Measurements from ENCODE around the gene ZNF304.

ZNF304 gene

GRCh38 chr19:57327993-57328392 is 23.1 kb upstream of the ZNF304 start:
- DNase-seq (ENCODE audit: low read depth): no peak
- no peak overlapping the region for H3K4me3 ChIP-seq (ENCODE audit: low read length)
- no peak for TF ChIP-seq CTCF (conservative IDR thresholded peaks at IDR 0.05; ENCODE audit: low read length)

GRCh38 chr19:57334191-57334590 is 16.9 kb upstream of the ZNF304 start:
- no peak for TF ChIP-seq CTCF (conservative IDR thresholded peaks at IDR 0.05; ENCODE audit: low read length)
- H3K4me3 ChIP-seq (ENCODE audit: low read length): no peak overlapping the region
- peak; percentile 12 for DNase-seq (ENCODE audit: low read depth)

GRCh38 chr19:57338877-57339276 is 12.2 kb upstream of the ZNF304 start:
- TF ChIP-seq CTCF (conservative IDR thresholded peaks at IDR 0.05; ENCODE audit: low read length): no peak
- no peak for DNase-seq (ENCODE audit: low read depth)
- H3K4me3 ChIP-seq (ENCODE audit: low read length): no peak overlapping the region

GRCh38 chr19:57342582-57342981 is 8.5 kb upstream of the ZNF304 start:
- no peak overlapping the region for H3K4me3 ChIP-seq (ENCODE audit: low read length)
- TF ChIP-seq CTCF (conservative IDR thresholded peaks at IDR 0.05; ENCODE audit: low read length): no peak
- no peak for DNase-seq (ENCODE audit: low read depth)

- no peak for TF ChIP-seq CTCF (conservative IDR thresholded peaks at IDR 0.05; ENCODE audit: low read length)
- peak; percentile 81 for DNase-seq (ENCODE audit: low read depth)
- H3K4me3 ChIP-seq (ENCODE audit: low read length): no peak overlapping the region
Observed at GRCh38 chr19:57348136-57348535, 2.9 kb upstream of the ZNF304 start.

- DNase-seq (ENCODE audit: low read depth): peak; percentile 8
- no peak for TF ChIP-seq CTCF (conservative IDR thresholded peaks at IDR 0.05; ENCODE audit: low read length)
- H3K4me3 ChIP-seq (ENCODE audit: low read length): peak overlapping the region; percentile 98
Observed at GRCh38 chr19:57351867-57352266, 796 bp downstream of the ZNF304 start.

GRCh38 chr19:57355916-57356315 is 4.8 kb downstream of the ZNF304 start:
- TF ChIP-seq CTCF (conservative IDR thresholded peaks at IDR 0.05; ENCODE audit: low read length): no peak
- no peak for DNase-seq (ENCODE audit: low read depth)
- H3K4me3 ChIP-seq (ENCODE audit: low read length): no peak overlapping the region

All from AG10803 (cell line).